ENCODE data around the gene VTA1.
"Not testable (repeated sequence)": the region's sequence is repeated elsewhere in the genome, so short reads cannot be mapped to it uniquely, and the experiment has no call there.

Gene VTA1

GRCh38 chr6:142172758-142173157, 25.7 kb downstream of the VTA1 start:
- DNase-seq: no peak

GRCh38 chr6:142173980-142174379, 26.9 kb downstream of the VTA1 start:
- DNase-seq: no peak

- no peak for DNase-seq
Observed at GRCh38 chr6:142174703-142175102, 27.6 kb downstream of the VTA1 start.

- DNase-seq: no peak
Observed at GRCh38 chr6:142178129-142178528, 31.1 kb downstream of the VTA1 start.

- no peak for DNase-seq
Observed at GRCh38 chr6:142182004-142182403, 34.9 kb downstream of the VTA1 start.

GRCh38 chr6:142183351-142183750, 36.3 kb downstream of the VTA1 start:
- DNase-seq: no peak

GRCh38 chr6:142184307-142184706, 37.2 kb downstream of the VTA1 start:
- DNase-seq: no peak

GRCh38 chr6:142185641-142186040, 38.6 kb downstream of the VTA1 start:
- DNase-seq: no peak

GRCh38 chr6:142187209-142187608, 40.1 kb downstream of the VTA1 start:
- no peak for DNase-seq

GRCh38 chr6:142188341-142188740, 41.3 kb downstream of the VTA1 start:
- DNase-seq: not testable (repeated sequence)

GRCh38 chr6:142189057-142189456, 42.0 kb downstream of the VTA1 start:
- DNase-seq: no peak

- DNase-seq: no peak
Observed at GRCh38 chr6:142192343-142192742, 45.3 kb downstream of the VTA1 start.

- DNase-seq: no peak
Observed at GRCh38 chr6:142193621-142194020, 46.6 kb downstream of the VTA1 start.

- DNase-seq: no peak
Observed at GRCh38 chr6:142195862-142196541, 48.9 kb downstream of the VTA1 start.

- DNase-seq: no peak
Observed at GRCh38 chr6:142200846-142201628, 54.0 kb downstream of the VTA1 start.

- no peak for DNase-seq
Observed at GRCh38 chr6:142207265-142207877, 60.3 kb downstream of the VTA1 start.

GRCh38 chr6:142210606-142211005, 63.5 kb downstream of the VTA1 start:
- no peak for DNase-seq

GRCh38 chr6:142213402-142213801, 66.3 kb downstream of the VTA1 start:
- no peak for DNase-seq

GRCh38 chr6:142218446-142218845, 71.4 kb downstream of the VTA1 start:
- no peak for DNase-seq

GRCh38 chr6:142222022-142222421, 75.0 kb downstream of the VTA1 start:
- DNase-seq: no peak

GRCh38 chr6:142223938-142224337, 76.9 kb downstream of the VTA1 start:
- DNase-seq: no peak

GRCh38 chr6:142225115-142225514, 78.1 kb downstream of the VTA1 start:
- no peak for DNase-seq

- DNase-seq: no peak
Observed at GRCh38 chr6:142225552-142225951, 78.5 kb downstream of the VTA1 start.

- DNase-seq: no peak
Observed at GRCh38 chr6:142226731-142227130, 79.7 kb downstream of the VTA1 start.

Measured in 8988T (cell line).